CD4-positive, alpha-beta T cell treated with Interleukin-17A for 4 hours (primary cell): ENCODE results near the gene CNTNAP5.

Experiments used
- DNase-seq: peaks from one replicate; pipeline ENCODE4 v3.0.0-alpha.2; 2020; ENCODE audit warnings: mixed read lengths

The CNTNAP5 gene

DNA sequence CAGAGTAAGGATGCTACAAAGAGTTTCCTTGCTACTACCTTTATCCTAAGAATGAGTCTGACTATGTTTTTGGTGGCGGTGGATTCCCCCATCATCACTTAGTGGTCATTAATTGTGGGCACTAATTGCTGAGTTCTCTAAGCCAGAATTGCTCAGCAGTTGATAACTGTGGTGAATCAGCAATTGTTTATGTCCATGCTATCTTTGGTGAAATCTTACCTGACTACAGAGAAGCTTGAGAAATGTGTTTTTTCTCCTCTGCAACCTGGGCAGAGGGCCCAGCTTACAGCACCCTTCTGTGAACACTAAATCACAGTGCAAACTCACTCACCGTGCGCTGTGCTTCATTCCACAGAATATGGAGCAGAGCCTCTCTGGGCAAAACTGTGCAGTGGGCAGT is 683.6 kb downstream of the CNTNAP5 start:
- DNase-seq: no peak

GRCh38 chr2:124713969-124714368 is 688.9 kb downstream of the CNTNAP5 start:
- no peak for DNase-seq

- DNase-seq: no peak
These were observed 700.1 kb downstream of the CNTNAP5 start for GRCh38 chr2:124725187-124725586.

GRCh38 chr2:124740636-124741035 is 715.5 kb downstream of the CNTNAP5 start:
- no peak for DNase-seq

GRCh38 chr2:124753842-124754241 is 728.8 kb downstream of the CNTNAP5 start:
- DNase-seq: no peak

DNA sequence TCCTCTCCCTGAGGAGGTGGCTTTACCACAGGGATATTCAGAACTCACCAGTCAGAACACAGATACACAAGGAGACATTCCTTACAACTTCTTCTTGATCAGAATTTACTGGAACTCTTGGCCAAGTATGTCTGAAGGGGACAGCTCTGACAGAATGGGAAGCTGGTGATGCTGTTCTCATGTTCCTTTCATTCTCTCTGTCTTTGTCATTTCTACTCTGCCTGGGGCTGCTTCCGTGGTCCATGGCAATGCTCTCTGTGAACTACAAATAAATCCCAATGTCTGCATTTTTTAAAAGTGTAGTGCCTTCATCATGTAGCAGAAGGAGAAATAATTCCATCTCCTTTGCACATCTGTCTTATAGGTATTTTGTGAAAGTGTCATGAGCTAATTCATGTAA is 730.3 kb downstream of the CNTNAP5 start:
- no peak for DNase-seq

- no peak for DNase-seq
These were observed 731.0 kb downstream of the CNTNAP5 start for GRCh38 chr2:124756048-124756447.

DNA sequence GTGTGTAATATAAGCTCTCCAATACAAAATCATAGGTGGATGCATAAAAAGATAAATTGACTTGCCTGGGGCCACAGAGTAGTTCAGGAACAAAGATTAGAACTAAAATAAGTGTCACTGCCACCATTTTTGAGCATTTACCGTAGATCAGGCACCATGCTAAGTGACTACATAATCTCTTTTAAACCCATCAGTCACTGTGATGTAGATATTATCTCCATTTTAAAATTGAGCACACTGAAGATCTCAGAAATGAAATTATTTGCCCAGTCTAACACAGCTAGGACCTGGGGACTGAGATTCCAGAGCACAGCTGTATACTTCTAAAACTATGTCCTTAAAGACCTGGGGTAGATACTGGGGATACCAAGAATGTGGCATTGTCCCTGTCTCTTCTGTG is 737.3 kb downstream of the CNTNAP5 start:
- no peak for DNase-seq

DNA sequence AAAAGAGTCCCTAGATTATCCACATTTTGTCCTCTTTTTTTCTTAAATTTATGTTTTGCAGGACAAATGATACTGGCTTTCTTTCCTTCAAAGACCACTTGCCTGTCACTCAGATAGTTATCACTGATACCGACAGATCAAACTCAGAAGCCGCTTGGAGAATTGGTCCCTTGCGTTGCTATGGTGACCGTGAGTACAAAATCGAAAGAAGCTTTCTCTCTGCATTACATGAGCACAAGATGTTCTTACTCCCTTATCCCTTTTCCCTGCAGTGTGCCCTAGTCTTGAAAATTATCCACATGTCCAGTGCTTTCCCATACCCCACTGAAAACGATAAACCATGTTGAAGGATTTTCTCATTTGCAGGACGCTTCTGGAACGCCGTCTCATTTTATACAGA is 738.5 kb downstream of the CNTNAP5 start:
- DNase-seq: no peak

GRCh38 chr2:124774781-124775180 is 749.7 kb downstream of the CNTNAP5 start:
- no peak for DNase-seq

DNA sequence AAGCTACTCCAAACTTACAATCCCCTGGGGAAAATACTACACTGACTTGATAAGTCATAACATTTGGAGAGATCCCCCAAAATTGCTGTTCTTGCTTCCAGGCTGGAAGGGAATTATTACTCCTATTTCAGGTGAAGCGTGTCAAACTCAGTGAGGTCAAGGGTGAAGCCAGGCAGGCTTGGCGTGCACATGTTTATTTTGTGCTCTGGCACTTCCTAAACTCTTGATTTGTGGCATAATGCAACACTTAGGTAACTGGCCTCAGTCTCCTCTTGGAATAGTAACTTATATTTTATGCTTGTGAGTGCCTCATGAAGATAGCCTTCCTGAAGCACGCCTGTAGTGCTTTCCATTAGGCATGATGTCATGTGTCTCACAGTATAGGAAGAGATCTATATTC is 751.2 kb downstream of the CNTNAP5 start:
- DNase-seq: no peak

DNA sequence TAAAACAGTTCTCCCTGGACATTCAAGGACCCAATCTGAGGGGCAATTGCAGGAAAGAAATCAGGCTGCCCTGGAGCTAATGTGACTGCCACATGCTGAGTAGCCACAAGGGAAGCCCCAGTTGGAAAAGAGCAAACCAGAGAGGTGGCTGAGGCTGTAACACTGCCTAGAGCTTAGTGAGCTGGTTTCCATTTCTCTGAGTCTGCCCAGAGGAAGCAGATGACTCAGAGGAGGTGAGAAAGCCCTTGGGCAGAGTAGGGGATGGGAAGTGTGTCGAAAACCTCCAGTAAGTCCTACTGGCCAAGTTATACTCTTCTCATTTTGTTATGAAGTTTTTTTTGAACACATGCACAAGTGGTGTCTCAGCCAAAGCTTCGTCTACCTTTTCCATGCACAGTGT is 753.0 kb downstream of the CNTNAP5 start:
- no peak for DNase-seq

GRCh38 chr2:124796647-124797046 is 771.6 kb downstream of the CNTNAP5 start:
- DNase-seq: no peak

DNA sequence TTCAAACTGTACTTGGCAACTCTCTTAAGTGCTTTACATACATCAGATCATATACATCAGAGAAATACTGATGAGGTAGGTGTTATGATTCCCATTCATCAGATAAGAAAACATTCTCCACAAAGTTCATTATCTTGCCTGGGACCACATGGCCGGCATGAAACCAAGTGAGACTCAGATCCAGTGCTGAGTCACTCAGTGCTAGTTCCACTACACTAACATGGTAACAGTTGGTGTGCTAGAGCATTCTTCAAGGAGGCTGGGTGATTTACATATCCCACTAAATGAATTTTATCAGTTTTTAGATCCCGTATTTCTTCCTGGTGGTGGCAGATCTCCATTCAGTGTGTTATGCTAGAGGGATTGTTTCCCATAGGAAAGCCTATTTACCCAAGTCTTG is 772.0 kb downstream of the CNTNAP5 start:
- DNase-seq: no peak

GRCh38 chr2:124798551-124798950 is 773.5 kb downstream of the CNTNAP5 start:
- no peak for DNase-seq

DNA sequence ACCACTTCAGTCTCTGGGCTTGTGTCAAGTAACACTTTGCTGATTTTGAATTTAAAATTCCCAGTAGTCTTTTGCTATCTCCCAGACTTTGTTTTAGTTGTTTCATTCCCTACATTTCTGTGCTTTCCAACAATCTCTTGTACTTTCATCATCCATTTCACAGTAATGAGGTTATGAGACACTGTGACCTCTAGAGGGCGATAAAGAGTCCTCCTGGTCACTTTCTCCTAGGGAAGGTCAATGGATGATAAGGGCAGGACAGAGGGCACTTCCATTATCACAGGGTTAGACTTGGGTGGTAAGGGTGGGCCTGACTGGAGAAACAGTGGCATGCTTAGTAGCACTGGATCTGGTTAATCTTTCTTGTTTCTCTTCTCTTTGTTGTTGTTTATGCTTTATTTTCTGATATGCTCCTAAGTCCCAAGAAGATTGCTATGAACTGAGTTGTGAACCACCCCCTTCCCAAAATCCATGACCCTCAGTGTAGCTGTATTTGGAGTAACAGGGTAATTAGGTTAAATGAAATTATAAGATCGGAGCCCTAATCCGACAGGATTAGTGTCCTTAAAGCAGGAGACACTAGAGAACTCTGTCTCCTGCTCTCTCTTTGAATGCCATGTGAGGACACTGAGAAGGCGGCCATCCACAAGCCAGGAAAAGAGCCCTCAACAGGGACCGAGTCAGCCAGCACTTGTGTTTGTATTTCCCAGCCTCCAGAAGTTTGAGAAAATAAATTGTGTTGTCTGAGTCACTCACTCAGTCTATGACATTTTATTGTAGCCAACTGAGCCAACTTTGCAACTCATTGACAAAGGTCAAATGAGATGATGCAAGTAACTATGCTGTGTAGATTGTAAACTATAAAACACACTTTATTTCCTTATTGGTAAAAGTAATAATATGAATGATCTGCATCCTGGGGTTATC is 779.2 kb downstream of the CNTNAP5 start:
- DNase-seq: no peak

DNA sequence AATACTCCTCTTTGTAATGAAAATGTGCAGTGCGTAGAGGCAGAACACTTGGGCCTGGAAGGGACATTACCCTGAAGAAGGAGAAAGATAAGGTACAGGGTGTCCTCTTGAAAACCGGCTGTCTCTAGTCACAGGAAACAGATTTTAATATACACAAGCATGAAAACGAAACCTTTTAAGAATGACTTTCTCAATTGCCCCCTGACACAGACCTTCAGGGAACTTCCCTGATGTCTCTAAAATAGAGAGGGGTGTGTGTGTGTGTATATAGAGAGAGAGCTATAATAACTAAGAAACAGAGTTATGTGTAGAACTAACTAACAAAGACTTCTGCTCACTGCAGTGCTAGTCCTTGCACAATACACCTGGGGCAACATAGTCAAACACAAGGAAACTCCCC is 780.0 kb downstream of the CNTNAP5 start:
- DNase-seq: no peak

GRCh38 chr2:124810132-124810531 is 785.0 kb downstream of the CNTNAP5 start:
- no peak for DNase-seq

DNA sequence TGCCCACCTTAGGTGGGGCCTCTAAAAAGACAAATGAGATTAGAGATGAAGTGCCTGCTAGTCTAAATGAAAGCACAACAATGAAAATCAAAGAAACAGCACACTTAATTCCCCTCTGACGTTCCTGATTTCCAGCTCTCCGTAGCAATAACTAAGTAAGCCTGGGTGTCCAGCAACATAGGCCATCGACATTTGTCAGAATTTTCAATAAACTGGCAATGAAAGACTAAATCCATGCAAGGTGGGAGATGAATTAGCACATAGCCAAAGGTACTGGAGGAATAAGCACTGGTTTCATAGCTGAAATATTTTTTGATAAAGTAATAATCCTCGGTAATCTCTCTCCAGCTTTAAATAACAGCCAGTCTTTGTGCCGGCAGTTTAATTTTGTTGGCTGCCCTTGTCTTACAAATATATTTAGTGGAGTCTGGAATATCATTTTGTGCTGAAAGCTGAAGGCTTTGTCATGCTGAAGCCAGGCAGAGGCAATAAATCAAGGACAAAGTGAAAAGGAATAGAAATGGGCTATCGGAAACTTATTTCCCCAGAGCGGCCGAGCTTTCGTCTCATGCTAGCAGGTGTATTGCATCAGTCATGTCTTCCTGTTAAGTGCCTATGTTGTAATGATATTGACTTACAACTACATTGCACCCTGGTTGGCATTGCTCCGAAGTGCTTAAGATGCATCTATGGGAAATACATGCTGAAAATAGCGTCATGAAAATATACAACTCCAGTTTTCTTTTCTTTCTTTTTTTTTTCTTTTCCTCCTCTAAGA is 790.1 kb downstream of the CNTNAP5 start:
- no peak for DNase-seq

DNA sequence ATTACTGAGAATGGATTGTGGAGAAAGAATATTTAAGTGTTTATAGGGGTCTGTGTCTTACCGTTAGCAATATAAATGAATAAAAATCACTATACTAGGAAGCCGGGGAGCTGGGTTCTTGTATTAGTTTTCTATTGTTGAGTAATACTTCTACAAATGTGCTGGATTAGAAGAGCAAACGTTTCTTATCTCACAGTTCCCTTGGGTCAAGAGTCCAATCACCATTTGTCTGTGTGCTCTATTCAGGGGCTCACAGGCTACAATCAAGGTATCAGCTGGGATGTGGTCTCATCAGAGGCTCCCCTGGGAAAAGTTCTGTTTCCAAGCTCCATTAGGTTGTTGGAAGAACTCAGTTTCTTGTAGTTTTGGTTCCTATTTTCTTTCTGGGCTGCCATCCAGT is 790.9 kb downstream of the CNTNAP5 start:
- no peak for DNase-seq

DNA sequence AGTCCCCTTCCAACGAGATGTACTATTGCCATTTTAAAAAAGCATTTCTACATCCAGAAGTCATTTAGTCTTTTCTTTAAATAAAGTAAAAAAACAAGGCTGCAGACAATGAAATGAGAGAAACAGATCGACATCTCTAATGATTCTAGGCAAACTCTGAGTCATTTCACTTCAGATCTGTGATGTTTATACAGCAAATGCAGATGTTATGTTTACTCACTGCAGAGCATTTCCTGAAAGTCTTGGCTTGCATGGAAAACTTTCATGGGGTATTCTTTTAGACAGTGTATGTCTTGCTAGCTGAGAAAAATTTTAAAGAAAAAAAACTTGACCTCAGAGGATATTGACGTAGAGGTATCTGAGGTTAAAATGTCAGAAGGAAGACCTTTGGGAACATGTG is 797.4 kb downstream of the CNTNAP5 start:
- DNase-seq: no peak

GRCh38 chr2:124824441-124824840 is 799.4 kb downstream of the CNTNAP5 start:
- no peak for DNase-seq

- no peak for DNase-seq
These were observed 807.4 kb downstream of the CNTNAP5 start for GRCh38 chr2:124832521-124832920.

DNA sequence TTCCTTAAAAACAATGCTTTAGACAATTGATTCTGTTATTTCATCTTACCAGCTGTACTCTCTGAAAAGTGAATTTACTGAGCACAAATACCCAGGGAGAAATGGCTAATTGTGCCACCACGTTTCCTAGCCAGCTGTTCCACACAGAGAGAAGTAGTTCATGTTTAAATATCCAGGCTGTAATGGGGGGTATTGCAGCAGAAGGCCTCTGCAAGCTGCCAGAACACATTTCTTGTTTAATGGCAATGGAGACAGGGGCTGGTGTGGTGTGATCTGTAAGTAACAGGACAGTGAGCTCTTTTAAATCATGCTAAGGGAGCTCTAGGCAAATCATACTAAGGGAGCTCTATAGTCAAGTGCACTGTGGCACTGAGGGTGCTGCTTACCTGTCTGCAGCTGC is 809.2 kb downstream of the CNTNAP5 start:
- no peak for DNase-seq
